Naive thymus-derived CD8-positive, alpha-beta T cell (primary cell): ENCODE measurements around the gene ASIC3. TPM values are rescaled to one million over a fixed set of nuclear protein-coding genes. Genes with fewer than 3 reads are reported as not detected.

Experiments used
- ATAC-seq, 2 donors: fragments of 150-1000 bp; cut with Tn5 transposase in 1 of 2; sonication (Bioruptor Pico), chemical (Tn5 transposase) in 1 of 2; 1 replicate in 1 of 2; 2 replicates in 1 of 2; pipeline ENCODE4 v1.10.0; 2021; ENCODE audit warnings: mild to moderate bottlenecking in 2 of 2, moderate library complexity in 2 of 2
- POLR2A ChIA-PET: fragments of 350-600 bp; sonication (Branson Sonifier 250); formaldehyde crosslinking; loops from one replicate; lab custom pipeline; 2021; ENCODE audit warnings: antibody characterized with exemption; lab: Charles Lee
- DNase-seq, 10 donors: peaks; one replicate each; pipeline versions ENCODE4 v3.0.0 to v3.0.0-alpha.2; 2020 to 2022
- H3K27ac Mint-ChIP-seq, 10 donors: one replicate each; pipeline ENCODE4 v1.8.0; 2020 to 2022; ENCODE audit warnings: mild to moderate bottlenecking in 10 of 10, mixed read lengths in 10 of 10, moderate library complexity in 4 of 10, inconsistent platforms in 1 of 10
- H3K27me3 Mint-ChIP-seq, 5 donors: one replicate each; pipeline ENCODE4 v1.8.0; 2021 to 2022; ENCODE audit warnings: mixed read lengths in 5 of 5
- H3K36me3 Mint-ChIP-seq, 3 donors: one replicate each; pipeline ENCODE4 v1.8.0; 2020 to 2022; ENCODE audit warnings: mixed read lengths in 3 of 3, mild to moderate bottlenecking in 2 of 3, inconsistent platforms in 1 of 3
- H3K4me1 Mint-ChIP-seq, 4 donors: one replicate each; pipeline ENCODE4 v1.8.0; 2021 to 2022; ENCODE audit warnings: mixed read lengths in 4 of 4
- H3K4me3 Mint-ChIP-seq, 10 donors: one replicate each; pipeline ENCODE4 v1.8.0; 2020 to 2022; ENCODE audit warnings: mild to moderate bottlenecking in 10 of 10, mixed read lengths in 10 of 10, moderate library complexity in 6 of 10, inconsistent platforms in 1 of 10
- H3K9me3 Mint-ChIP-seq, 9 donors: one replicate each; pipeline ENCODE4 v1.8.0; 2020 to 2022; ENCODE audit warnings: mixed read lengths in 9 of 9, mild to moderate bottlenecking in 3 of 9, inconsistent platforms in 1 of 9, moderate library complexity in 1 of 9
- polyA plus RNA-seq, 3 donors: library from polyadenylated mRNA; unstranded; fragments of 300-500 nt; fragmentation: Illumina TruSeq; gene quantifications; one replicate each; pipeline ENCODE4 v1.2.3, GENCODE V29; 2021
- total RNA-seq, 8 experiments: library from RNA in 2 of 8; stranded (reverse) in 2 of 8; gene quantifications; one replicate each; pipeline ENCODE4 v1.2.3 and lab custom pipeline; 2021 to 2026

ASIC3 gene
- total and polyA plus RNA-seq, 5 experiments from 2014 or later = 13.5 TPM; not detected in 3

GRCh38 chr7:151014950-151015349, 33.4 kb upstream of the ASIC3 start:
- no peaks in the 10 kb centered on the region for H3K9me3 Mint-ChIP-seq
- peaks cover 55 to 92% (median 86%) of the 10 kb centered on the region in 4 donors for H3K4me1 Mint-ChIP-seq
- H3K27me3 Mint-ChIP-seq = peaks cover 0 to 5% (median 0%) of the 10 kb centered on the region in 5 donors
- POLR2A ChIA-PET = interaction anchor here (0.7 to 3.7 kb wide), 10 partner anchors 11 to 487 kb away, joined by 3 to 37 read pairs (median 8); partner anchors contain the start of genes ABCB8, CDK5 and FASTK
- peak overlapping the region; percentile 98 to 100 (median 100) for H3K27ac Mint-ChIP-seq
- DNase-seq (peak in 2 of 10 donors; percentile 45 to 77), ATAC-seq (no peak)
- H3K4me3 Mint-ChIP-seq = peak overlapping the region; percentile 86 to 98 (median 96)
- H3K36me3 Mint-ChIP-seq = no peaks in the 10 kb centered on the region

- ATAC-seq = no peak
- peak overlapping the region; percentile 46 to 100 (median 100) for H3K27ac Mint-ChIP-seq
- no peaks in the 10 kb centered on the region for H3K9me3 Mint-ChIP-seq
- H3K27me3 Mint-ChIP-seq = peaks cover 0 to 8% (median 0%) of the 10 kb centered on the region in 5 donors
- DNase-seq = no peak
- peaks cover 49 to 82% (median 76%) of the 10 kb centered on the region in 4 donors for H3K4me1 Mint-ChIP-seq
- POLR2A ChIA-PET = interaction anchor here (1.1 to 5.1 kb wide), 4 partner anchors 8 to 118 kb away, joined by 3 to 65 read pairs (median 29); partner anchors contain the start of gene ABCB8
- H3K36me3 Mint-ChIP-seq = no peaks in the 10 kb centered on the region
- H3K4me3 Mint-ChIP-seq = peak overlapping the region in 6 of 10 donors; percentile 36 to 98 (median 96)
These were observed 32.4 kb upstream of the ASIC3 start for GRCh38 chr7:151015967-151016366.

GRCh38 chr7:151016505-151016904, 31.8 kb upstream of the ASIC3 start:
- peaks cover 0 to 9% (median 0%) of the 10 kb centered on the region in 5 donors for H3K27me3 Mint-ChIP-seq
- H3K4me3 Mint-ChIP-seq = peak overlapping the region; percentile 12 to 97 (median 84)
- H3K36me3 Mint-ChIP-seq = no peaks in the 10 kb centered on the region
- peaks cover 47 to 78% (median 72%) of the 10 kb centered on the region in 4 donors for H3K4me1 Mint-ChIP-seq
- no peaks in the 10 kb centered on the region for H3K9me3 Mint-ChIP-seq
- peak overlapping the region; percentile 46 to 99 (median 94) for H3K27ac Mint-ChIP-seq
- no peak for ATAC-seq
- POLR2A ChIA-PET = interaction anchor here (0.9 to 5.1 kb wide), 6 partner anchors 8 to 118 kb away, joined by 3 to 65 read pairs (median 4); partner anchors contain the start of gene ABCB8
- DNase-seq = no peak

- Mint-ChIP-seq H3K4me1 (peaks cover 44 to 74% (median 68%) of the 10 kb centered on the region in 4 donors), H3K27ac (peak overlapping the region in 9 of 10 donors; percentile 64 to 99 (median 95)), H3K4me3 (peak overlapping the region; percentile 75 to 97 (median 88)), H3K27me3 (peaks cover 0 to 9% (median 0%) of the 10 kb centered on the region in 5 donors), H3K36me3 (no peaks in the 10 kb centered on the region), H3K9me3 (no peaks in the 10 kb centered on the region)
- ATAC-seq (no peak), DNase-seq (peak in 5 of 10 donors; percentile 40 to 48 (median 43))
- POLR2A ChIA-PET = interaction anchor here (0.6 to 5.1 kb wide), 8 partner anchors 9 to 119 kb away, joined by 3 to 65 read pairs (median 4); partner anchors contain the start of gene ABCB8
These were observed 31.4 kb upstream of the ASIC3 start for GRCh38 chr7:151016942-151017341.

- Mint-ChIP-seq H3K27me3 (peaks cover 0 to 9% (median 0%) of the 10 kb centered on the region in 5 donors), H3K4me1 (peaks cover 41 to 68% (median 62%) of the 10 kb centered on the region in 4 donors), H3K36me3 (no peaks in the 10 kb centered on the region), H3K4me3 (peak overlapping the region; percentile 75 to 97 (median 88)), H3K27ac (peak overlapping the region; percentile 64 to 99 (median 95)), H3K9me3 (no peaks in the 10 kb centered on the region)
- no peak for ATAC-seq
- DNase-seq = peak in 1 of 10 donors; percentile 22
- POLR2A ChIA-PET = interaction anchor here (0.6 to 5.1 kb wide), 12 partner anchors 8 to 119 kb away, joined by 3 to 65 read pairs (median 4); partner anchors contain the start of gene ABCB8
These were observed 30.9 kb upstream of the ASIC3 start for GRCh38 chr7:151017370-151017952.

GRCh38 chr7:151017953-151018420, 30.3 kb upstream of the ASIC3 start:
- peaks cover 38 to 63% (median 57%) of the 10 kb centered on the region in 4 donors for H3K4me1 Mint-ChIP-seq
- POLR2A ChIA-PET = interaction anchor here (0.5 to 5.1 kb wide), 16 partner anchors 8 to 99 kb away, joined by 3 to 65 read pairs (median 5); partner anchors contain the start of genes ABCB8 and TMUB1
- ATAC-seq (peak; percentile 53 to 56), DNase-seq (peak; percentile 72 to 91 (median 82))
- peak overlapping the region; percentile 64 to 99 (median 95) for H3K27ac Mint-ChIP-seq
- peak overlapping the region; percentile 75 to 97 (median 88) for H3K4me3 Mint-ChIP-seq
- peaks cover 0 to 9% (median 0%) of the 10 kb centered on the region in 5 donors for H3K27me3 Mint-ChIP-seq
- no peaks in the 10 kb centered on the region for H3K36me3 Mint-ChIP-seq
- H3K9me3 Mint-ChIP-seq = no peaks in the 10 kb centered on the region

GRCh38 chr7:151018421-151019129, 29.8 kb upstream of the ASIC3 start:
- H3K27me3 Mint-ChIP-seq = peaks cover 0 to 8% (median 0%) of the 10 kb centered on the region in 5 donors
- POLR2A ChIA-PET = interaction anchor here (0.5 to 5.1 kb wide), 18 partner anchors 7 to 99 kb away, joined by 3 to 65 read pairs (median 4); partner anchors contain the start of genes ABCB8 and TMUB1
- H3K4me3 Mint-ChIP-seq = peak overlapping the region; percentile 75 to 97 (median 88)
- H3K27ac Mint-ChIP-seq = peak overlapping the region; percentile 64 to 99 (median 95)
- H3K4me1 Mint-ChIP-seq = peaks cover 38 to 59% (median 54%) of the 10 kb centered on the region in 4 donors
- peak; percentile 32 to 43 for ATAC-seq
- no peaks in the 10 kb centered on the region for H3K9me3 Mint-ChIP-seq
- DNase-seq = peak in 9 of 10 donors; percentile 13 to 73 (median 52)
- no peaks in the 10 kb centered on the region for H3K36me3 Mint-ChIP-seq

GRCh38 chr7:151019130-151019447, 29.2 kb upstream of the ASIC3 start:
- Mint-ChIP-seq H3K36me3 (no peaks in the 10 kb centered on the region), H3K27ac (peak overlapping the region in 5 of 10 donors; percentile 40 to 99 (median 87)), H3K4me1 (peaks cover 37 to 56% (median 49%) of the 10 kb centered on the region in 4 donors), H3K27me3 (peaks cover 0 to 5% (median 0%) of the 10 kb centered on the region in 5 donors), H3K9me3 (no peaks in the 10 kb centered on the region), H3K4me3 (peak overlapping the region in 9 of 10 donors; percentile 34 to 97 (median 75))
- ATAC-seq (no peak), DNase-seq (no peak)
- POLR2A ChIA-PET = interaction anchor here (1.1 to 5.1 kb wide), 13 partner anchors 9 to 73 kb away, joined by 3 to 65 read pairs (median 6); partner anchors contain the start of genes ABCB8 and TMUB1

GRCh38 chr7:151020231-151020630, 28.1 kb upstream of the ASIC3 start:
- H3K27ac Mint-ChIP-seq = peak overlapping the region in 1 of 10 donors; percentile 11
- POLR2A ChIA-PET = interaction anchor here (2.2 to 5.1 kb wide), 4 partner anchors 8 to 47 kb away, joined by 8 to 65 read pairs (median 32); partner anchors contain the start of gene ABCB8

GRCh38 chr7:151023232-151023631, 25.1 kb upstream of the ASIC3 start:
- Mint-ChIP-seq H3K27ac (peak overlapping the region in 3 of 10 donors; percentile 7 to 51 (median 29)), H3K4me3 (no peak overlapping the region), H3K4me1 (peaks cover 14 to 24% (median 20%) of the 10 kb centered on the region in 4 donors), H3K9me3 (no peaks in the 10 kb centered on the region), H3K36me3 (no peaks in the 10 kb centered on the region), H3K27me3 (peaks cover 0 to 8% (median 0%) of the 10 kb centered on the region in 5 donors)
- POLR2A ChIA-PET = interaction anchor here (0.7 to 1.4 kb wide), 2 partner anchors 9 to 48 kb away, joined by 3 to 4 read pairs; no protein-coding TSS in a partner anchor
- ATAC-seq = no peak
- DNase-seq = no peak

More at GRCh38 chr7:151020231-151020630, 28.1 kb upstream of the ASIC3 start:
- peak overlapping the region in 4 of 10 donors; percentile 39 to 97 (median 66) for H3K4me3 Mint-ChIP-seq
- DNase-seq = no peak
- no peaks in the 10 kb centered on the region for H3K36me3 Mint-ChIP-seq
- H3K27me3 Mint-ChIP-seq = peaks cover 0 to 8% (median 0%) of the 10 kb centered on the region in 5 donors
- H3K9me3 Mint-ChIP-seq = no peaks in the 10 kb centered on the region
- H3K4me1 Mint-ChIP-seq = peaks cover 31 to 45% (median 37%) of the 10 kb centered on the region in 4 donors
- no peak for ATAC-seq

- Mint-ChIP-seq H3K27ac (peak within 1 kb of the TSS in 7 of 10 donors; percentile 58 to 100 (median 72)), H3K9me3 (no peaks in the 10 kb centered on the region), H3K4me1 (peaks cover 8 to 22% (median 19%) of the 10 kb centered on the region in 4 donors), H3K4me3 (no peak within 1 kb of the TSS), H3K36me3 (no peaks in the 10 kb centered on the region), H3K27me3 (peaks cover 0 to 8% (median 0%) of the 10 kb centered on the region in 5 donors)
- DNase-seq (no peak), ATAC-seq (no peak)
- POLR2A ChIA-PET = interaction anchor here (1.0 to 1.4 kb wide), 2 partner anchors 34 to 49 kb away, joined by 3 to 4 read pairs; no protein-coding TSS in a partner anchor
These were observed 23.8 kb upstream of the ASIC3 start, which contains the start of gene ATG9B for GRCh38 chr7:151024435-151025056. Gene ATG9B (minus strand): TSS chr7:151024494. CDS start chr7:151024423, 71 bp downstream.
